ENCODE data around the gene LCN12.

GRCh38 chr9:136934277-136934676 is 17.8 kb upstream of the LCN12 start:
- TF ChIP-seq RFX5 (IDR thresholded peaks at IDR 0.05; ENCODE audit: low read length) (no peak), CTCF (IDR thresholded peaks at IDR 0.05) (no peak), EZH2phosphoT487 (IDR thresholded peaks at IDR 0.05; ENCODE audit: borderline replicate concordance, low read depth) (no peak), POLR2AphosphoS5 (IDR thresholded peaks at IDR 0.05; ENCODE audit: low read depth, low read length) (no peak), RXRA (IDR thresholded peaks at IDR 0.05; ENCODE audit: borderline replicate concordance, low read depth) (no peak), USF1 (IDR thresholded peaks at IDR 0.05; ENCODE audit: borderline replicate concordance, low read depth) (no peak), SIN3A (IDR thresholded peaks at IDR 0.05; ENCODE audit: borderline replicate concordance, low read depth, low read length) (no peak), MAX (IDR thresholded peaks at IDR 0.05; ENCODE audit: low read depth) (no peak)
- TF ChIP-seq, protein P1, sequence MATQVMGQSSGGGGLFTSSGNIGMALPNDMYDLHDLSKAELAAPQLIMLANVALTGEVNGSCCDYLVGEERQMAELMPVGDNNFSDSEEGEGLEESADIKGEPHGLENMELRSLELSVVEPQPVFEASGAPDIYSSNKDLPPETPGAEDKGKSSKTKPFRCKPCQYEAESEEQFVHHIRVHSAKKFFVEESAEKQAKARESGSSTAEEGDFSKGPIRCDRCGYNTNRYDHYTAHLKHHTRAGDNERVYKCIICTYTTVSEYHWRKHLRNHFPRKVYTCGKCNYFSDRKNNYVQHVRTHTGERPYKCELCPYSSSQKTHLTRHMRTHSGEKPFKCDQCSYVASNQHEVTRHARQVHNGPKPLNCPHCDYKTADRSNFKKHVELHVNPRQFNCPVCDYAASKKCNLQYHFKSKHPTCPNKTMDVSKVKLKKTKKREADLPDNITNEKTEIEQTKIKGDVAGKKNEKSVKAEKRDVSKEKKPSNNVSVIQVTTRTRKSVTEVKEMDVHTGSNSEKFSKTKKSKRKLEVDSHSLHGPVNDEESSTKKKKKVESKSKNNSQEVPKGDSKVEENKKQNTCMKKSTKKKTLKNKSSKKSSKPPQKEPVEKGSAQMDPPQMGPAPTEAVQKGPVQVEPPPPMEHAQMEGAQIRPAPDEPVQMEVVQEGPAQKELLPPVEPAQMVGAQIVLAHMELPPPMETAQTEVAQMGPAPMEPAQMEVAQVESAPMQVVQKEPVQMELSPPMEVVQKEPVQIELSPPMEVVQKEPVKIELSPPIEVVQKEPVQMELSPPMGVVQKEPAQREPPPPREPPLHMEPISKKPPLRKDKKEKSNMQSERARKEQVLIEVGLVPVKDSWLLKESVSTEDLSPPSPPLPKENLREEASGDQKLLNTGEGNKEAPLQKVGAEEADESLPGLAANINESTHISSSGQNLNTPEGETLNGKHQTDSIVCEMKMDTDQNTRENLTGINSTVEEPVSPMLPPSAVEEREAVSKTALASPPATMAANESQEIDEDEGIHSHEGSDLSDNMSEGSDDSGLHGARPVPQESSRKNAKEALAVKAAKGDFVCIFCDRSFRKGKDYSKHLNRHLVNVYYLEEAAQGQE (IDR thresholded peaks at IDR 0.05; ENCODE audit: low read depth, low read length): no peak

All from SK-N-SH (cell line).